SK-N-SH treated with all-trans-retinoic acid at 6 μM for 48 hours (cell line): ENCODE data around the gene KCMF1.

Experiments
- ATAC-seq: fragments of 200-7000 bp; cut with Tn5 transposase; 3 replicates; pipeline ENCODE4 v1.9.1; 2020; ENCODE audit warnings: mild to moderate bottlenecking, moderate library complexity
- ARNTL ChIP-seq: fragments of 450-650 bp; formaldehyde crosslinking; IDR thresholded peaks from 2 replicates; pipeline ENCODE4 v1.5.0; 2020; ENCODE audit warnings: low read depth, mild to moderate bottlenecking, moderate library complexity, borderline replicate concordance
- BACH2 ChIP-seq: fragments of 250-450 bp; sonication (Bioruptor Pico); IDR thresholded peaks from 2 replicates; pipeline ENCODE4 v1.9.0; 2021; ENCODE audit warnings: mild to moderate bottlenecking, borderline replicate concordance
- CREB5 ChIP-seq: fragments of 250-450 bp; sonication (Bioruptor Pico); IDR thresholded peaks from 2 replicates; pipeline ENCODE4 v1.5.1; 2020; ENCODE audit warnings: low read depth, mild to moderate bottlenecking, moderate library complexity
- CSDC2 ChIP-seq: fragments of 250-450 bp; sonication (Bioruptor Pico); IDR thresholded peaks from 2 replicates; pipeline ENCODE4 v1.5.0; 2020; ENCODE audit warnings: mild to moderate bottlenecking, moderate library complexity
- CSRNP3 ChIP-seq: fragments of 250-450 bp; sonication (Bioruptor Pico); IDR thresholded peaks from 2 replicates; pipeline ENCODE4 v1.5.1; 2021; ENCODE audit warnings: mild to moderate bottlenecking, moderate library complexity
- ESRRG ChIP-seq: fragments of 250-450 bp; sonication (Bioruptor Pico); IDR thresholded peaks from 2 replicates; pipeline ENCODE4 v1.6.1; 2021; ENCODE audit warnings: mild to moderate bottlenecking
- GLIS3 ChIP-seq: fragments of 250-450 bp; sonication (Bioruptor Pico); IDR thresholded peaks from 2 replicates; pipeline ENCODE4 v1.5.0; 2020; ENCODE audit warnings: mild to moderate bottlenecking, moderate library complexity
- ISL1 ChIP-seq: fragments of 250-450 bp; sonication (Bioruptor Pico); IDR thresholded peaks from 2 replicates; pipeline ENCODE4 v2.1.2; 2022; ENCODE audit warnings: mild to moderate bottlenecking, moderate library complexity
- OSR1 ChIP-seq: fragments of 250-450 bp; sonication (Bioruptor Pico); IDR thresholded peaks from 2 replicates; pipeline ENCODE4 v1.8.0; 2022; ENCODE audit warnings: moderate library complexity, mild to moderate bottlenecking, inconsistent platforms
- POU6F1 ChIP-seq: fragments of 250-450 bp; sonication (Bioruptor Pico); IDR thresholded peaks from 2 replicates; pipeline ENCODE4 v1.8.0; 2021; ENCODE audit warnings: low read depth, mild to moderate bottlenecking, moderate library complexity, borderline replicate concordance
- PPARA ChIP-seq: fragments of 250-450 bp; sonication (Bioruptor Pico); IDR thresholded peaks from 2 replicates; pipeline ENCODE4 v1.5.0; 2020; ENCODE audit warnings: mild to moderate bottlenecking, borderline replicate concordance
- RARB ChIP-seq: fragments of 250-450 bp; sonication (Bioruptor Pico); IDR thresholded peaks from 2 replicates; pipeline ENCODE4 v1.8.0; 2021; ENCODE audit warnings: mild to moderate bottlenecking, moderate library complexity
- SNAI2 ChIP-seq: fragments of 250-450 bp; sonication (Bioruptor Pico); IDR thresholded peaks from 2 replicates; pipeline ENCODE4 v1.5.0; 2020; ENCODE audit warnings: mild to moderate bottlenecking, moderate library complexity
- TCF4 ChIP-seq: fragments of 250-450 bp; sonication (Bioruptor Pico); IDR thresholded peaks from 2 replicates; pipeline ENCODE4 v1.8.0; 2021; ENCODE audit warnings: mild to moderate bottlenecking, moderate library complexity, borderline replicate concordance
- TOX ChIP-seq: fragments of 250-450 bp; sonication (Bioruptor Pico); IDR thresholded peaks from 2 replicates; pipeline ENCODE4 v1.8.0; 2021; ENCODE audit warnings: mild to moderate bottlenecking, moderate library complexity, borderline replicate concordance
- TSHZ2 ChIP-seq: fragments of 250-450 bp; sonication (Bioruptor Pico); IDR thresholded peaks from 2 replicates; pipeline ENCODE4 v1.5.0; 2020; ENCODE audit warnings: mild to moderate bottlenecking, moderate library complexity
- ZFP3 ChIP-seq: fragments of 250-450 bp; sonication (Bioruptor Pico); IDR thresholded peaks from 2 replicates; pipeline ENCODE4 v1.5.0; 2020; ENCODE audit warnings: mild to moderate bottlenecking, moderate library complexity
- ZFP30 ChIP-seq: fragments of 450-650 bp; formaldehyde crosslinking; IDR thresholded peaks from 2 replicates; pipeline ENCODE4 v1.5.0; 2022; ENCODE audit warnings: mild to moderate bottlenecking, moderate library complexity
- ZNF565 ChIP-seq: fragments of 450-650 bp; formaldehyde crosslinking; conservative IDR thresholded peaks from 2 replicates; pipeline ENCODE4 v1.5.0; 2020; ENCODE audit warnings: low read depth, mild to moderate bottlenecking, moderate library complexity
- ZNF70 ChIP-seq: fragments of 450-650 bp; formaldehyde crosslinking; IDR thresholded peaks from 2 replicates; pipeline ENCODE4 v1.5.0; 2020; ENCODE audit warnings: mild to moderate bottlenecking, moderate library complexity
- ZNF8 ChIP-seq: fragments of 450-650 bp; formaldehyde crosslinking; IDR thresholded peaks from 2 replicates; pipeline ENCODE4 v1.5.0; 2020; ENCODE audit warnings: mild to moderate bottlenecking, moderate library complexity

The KCMF1 gene

DNA sequence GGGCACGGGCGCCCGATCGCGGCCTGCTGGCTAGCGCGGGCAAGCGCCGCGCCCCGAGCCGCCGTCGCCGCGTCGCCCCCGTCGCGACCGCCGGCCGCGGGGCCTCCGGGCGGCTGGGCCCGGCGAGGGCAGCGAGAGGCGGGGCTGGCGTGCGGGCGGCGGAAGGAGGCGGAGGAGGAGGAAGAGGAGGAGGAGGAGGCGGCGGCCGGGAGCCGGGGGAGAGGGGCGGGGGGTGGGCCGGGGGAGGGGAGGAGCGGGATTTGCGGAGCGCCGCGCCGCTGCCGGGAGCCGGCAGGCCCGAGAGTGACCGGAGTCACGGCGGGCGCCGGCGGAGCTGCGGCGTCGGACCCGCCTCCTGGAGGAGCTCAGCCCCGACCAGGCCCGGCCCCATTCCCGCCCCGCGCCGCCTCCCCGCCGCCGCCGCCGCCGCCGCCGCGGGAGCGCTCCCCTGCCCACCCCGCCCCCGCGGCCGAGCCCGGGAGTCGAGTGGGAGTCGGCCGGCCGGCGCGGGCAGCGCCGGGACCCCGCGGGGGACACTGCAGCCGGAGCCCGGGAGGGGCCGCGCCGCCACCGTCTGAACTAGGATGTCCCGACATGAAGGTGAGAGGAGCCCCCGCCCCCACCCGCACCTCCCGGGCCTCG, at the start of gene KCMF1:
KCMF1 (plus strand) TSS at position 294 of the 642 bp plus-strand sequence; CDS start at position 585, 291 bp downstream.
- no peak for TF ChIP-seq ZNF8
- peak; percentile 73 for ATAC-seq

GRCh38 chr2:84923009-84923408, 48.0 kb upstream of the KCMF1 start:
- no peak for ATAC-seq
- no peak for TF ChIP-seq ZNF8
- TF ChIP-seq CREB5 (CRISPR knock-in tag), result no peak
- TF ChIP-seq ISL1 (CRISPR knock-in tag), result no peak
- no peak for TF ChIP-seq CSDC2 (CRISPR knock-in tag)
- no peak for TF ChIP-seq RARB (CRISPR knock-in tag)
- no peak for TF ChIP-seq SNAI2 (CRISPR knock-in tag)
- TF ChIP-seq ZFP30 (CRISPR knock-in tag), result no peak
- TF ChIP-seq POU6F1 (CRISPR knock-in tag), result no peak
- no peak for TF ChIP-seq TSHZ2 (CRISPR knock-in tag)
- TF ChIP-seq CSRNP3, result no peak
- TF ChIP-seq ZNF70 (CRISPR knock-in tag), result no peak
- TF ChIP-seq ZFP3 (CRISPR knock-in tag), result no peak
- TF ChIP-seq ZNF565 (CRISPR knock-in tag), result no peak
- TF ChIP-seq ARNTL (CRISPR knock-in tag), result no peak
- no peak for TF ChIP-seq GLIS3 (CRISPR knock-in tag)
- TF ChIP-seq TOX (CRISPR knock-in tag), result no peak
- TF ChIP-seq OSR1, result no peak
- TF ChIP-seq TCF4, result no peak

DNA sequence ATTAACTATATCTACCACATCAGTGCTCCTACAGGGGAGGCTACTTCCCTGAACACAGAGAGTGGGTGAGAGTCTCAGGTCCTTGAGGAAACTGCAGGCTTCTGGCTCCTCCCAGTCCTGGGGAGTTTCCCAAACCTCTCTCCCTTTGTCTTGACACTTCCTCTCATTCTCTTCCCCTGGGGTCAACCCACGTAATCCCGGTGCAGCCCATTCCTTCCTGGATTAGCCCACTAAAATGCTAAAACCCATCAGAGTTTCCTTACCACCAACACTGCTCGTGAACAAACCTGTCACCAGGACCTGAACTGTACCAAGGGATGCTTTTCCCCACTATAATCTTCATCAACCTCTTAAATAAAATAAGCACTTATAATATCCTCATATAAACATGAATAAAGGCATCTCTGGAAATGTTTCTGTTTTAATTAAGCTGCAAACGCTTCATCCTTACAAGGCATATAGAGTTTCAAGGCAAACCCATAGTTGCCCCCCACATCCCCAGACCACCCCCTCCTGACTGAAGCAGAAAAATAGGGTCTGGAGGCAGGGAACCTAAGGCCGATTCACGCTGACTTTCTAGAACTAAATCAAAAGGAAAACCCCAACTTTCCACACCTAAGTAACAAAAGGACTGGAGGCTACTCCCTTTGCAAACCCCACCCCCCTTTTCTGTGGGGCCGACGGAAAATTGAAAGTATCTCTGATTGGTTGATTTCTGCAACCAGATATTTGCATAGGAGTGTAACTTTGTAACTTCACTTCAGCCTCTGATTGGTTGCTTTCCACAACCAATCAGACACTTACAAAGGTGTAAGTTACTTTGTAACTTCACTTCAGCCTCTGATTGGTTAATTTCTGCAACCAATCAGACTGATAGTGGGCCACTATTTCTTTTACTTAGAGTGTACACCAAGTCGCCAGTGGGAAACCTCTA, 46.5 kb upstream of the KCMF1 start:
- no peak; the same call in 2 of the 3 replicates for ATAC-seq
- TF ChIP-seq ZFP30 (CRISPR knock-in tag) (no peak), RARB (CRISPR knock-in tag) (no peak), TOX (CRISPR knock-in tag) (no peak), SNAI2 (CRISPR knock-in tag) (no peak), ARNTL (CRISPR knock-in tag) (no peak), TCF4 (no peak), BACH2 (CRISPR knock-in tag) (no peak), ESRRG (no peak), GLIS3 (CRISPR knock-in tag) (no peak), CSRNP3 (no peak), OSR1 (no peak), CSDC2 (CRISPR knock-in tag) (no peak), ISL1 (CRISPR knock-in tag) (no peak), ZNF70 (CRISPR knock-in tag) (no peak), ZNF565 (CRISPR knock-in tag) (no peak), PPARA (CRISPR knock-in tag) (no peak), ZNF8 (no peak)
- TF ChIP-seq, all 23 proteins: peak for 0
